GM12872 (cell line): ENCODE results near the gene IKBKG.

ENCODE experiments used
- CTCF ChIP-seq: IDR thresholded peaks from 3 replicates; pipeline ENCODE4 v1.5.1; 2011; ENCODE audit warnings: low read depth, mild to moderate bottlenecking, low read length, moderate library complexity; ENCODE audit not compliant: insufficient read depth

IKBKG gene

GRCh38 chrX:154541896-154542722 lies 5.3 kb upstream of the IKBKG start:
- no peak for TF ChIP-seq CTCF

DNA sequence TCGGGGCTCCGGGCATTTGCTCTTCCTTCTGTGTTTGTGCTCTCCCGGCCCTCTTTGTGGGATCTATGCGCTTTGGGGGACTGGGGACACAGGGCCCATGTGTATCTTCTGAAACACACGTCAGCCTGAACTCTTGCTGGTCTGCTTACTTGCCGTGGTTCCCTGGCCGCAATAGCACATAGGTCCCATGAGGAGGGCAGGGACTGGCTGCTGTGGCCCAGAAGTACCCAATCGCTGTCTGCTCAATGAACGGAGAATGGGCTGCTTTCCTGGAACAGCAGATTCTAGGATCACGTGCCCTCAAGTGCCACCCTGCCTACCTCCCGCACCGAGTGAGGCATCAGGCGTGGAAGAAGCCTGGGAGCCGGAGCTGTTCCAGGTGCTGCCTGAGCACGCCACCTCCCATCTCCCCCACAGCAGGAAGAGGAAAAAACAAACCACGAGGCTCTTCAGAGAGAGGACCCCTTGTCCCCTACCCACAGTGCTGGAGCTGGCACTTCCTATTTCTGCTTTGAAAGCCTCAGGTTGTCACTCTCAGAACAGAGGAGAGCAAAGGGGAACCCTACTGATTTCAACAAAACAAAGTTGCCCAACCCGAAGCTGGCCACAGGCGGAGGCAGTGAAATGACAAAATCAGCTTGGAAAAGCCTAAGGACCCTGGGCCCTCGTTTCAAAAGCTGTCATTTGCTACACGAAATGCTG lies 4.5 kb upstream of the IKBKG start:
- TF ChIP-seq CTCF, result no peak

DNA sequence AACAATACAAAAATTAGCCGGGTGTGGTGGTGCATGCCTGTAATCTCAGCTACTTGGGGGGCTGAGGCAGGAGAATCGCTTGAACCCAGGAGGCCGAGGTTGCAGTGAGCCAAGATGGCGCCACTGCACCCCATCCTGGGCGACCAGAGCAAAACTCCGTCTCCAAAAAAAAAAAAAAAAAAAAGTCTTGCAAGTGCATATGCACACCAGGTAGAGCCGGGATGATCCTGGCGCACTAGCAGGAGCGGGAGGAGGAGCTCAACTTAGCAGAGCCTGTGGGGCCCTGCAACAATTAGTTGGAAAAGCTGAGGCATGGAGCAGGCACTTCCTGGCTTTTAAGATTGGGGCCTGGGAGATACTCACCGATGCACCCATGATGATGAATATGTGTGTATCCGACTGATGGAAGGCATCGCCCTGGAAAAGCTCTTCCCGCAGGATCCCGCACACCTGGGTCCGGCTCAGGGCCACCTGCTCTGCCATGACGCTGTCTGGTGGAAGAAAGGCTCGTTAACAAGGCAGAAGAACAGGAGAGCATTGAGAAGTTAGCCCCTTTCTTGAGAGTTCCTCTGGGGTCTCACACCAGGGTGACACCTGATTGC lies 1.6 kb upstream of the IKBKG start:
- TF ChIP-seq CTCF, result no peak

DNA sequence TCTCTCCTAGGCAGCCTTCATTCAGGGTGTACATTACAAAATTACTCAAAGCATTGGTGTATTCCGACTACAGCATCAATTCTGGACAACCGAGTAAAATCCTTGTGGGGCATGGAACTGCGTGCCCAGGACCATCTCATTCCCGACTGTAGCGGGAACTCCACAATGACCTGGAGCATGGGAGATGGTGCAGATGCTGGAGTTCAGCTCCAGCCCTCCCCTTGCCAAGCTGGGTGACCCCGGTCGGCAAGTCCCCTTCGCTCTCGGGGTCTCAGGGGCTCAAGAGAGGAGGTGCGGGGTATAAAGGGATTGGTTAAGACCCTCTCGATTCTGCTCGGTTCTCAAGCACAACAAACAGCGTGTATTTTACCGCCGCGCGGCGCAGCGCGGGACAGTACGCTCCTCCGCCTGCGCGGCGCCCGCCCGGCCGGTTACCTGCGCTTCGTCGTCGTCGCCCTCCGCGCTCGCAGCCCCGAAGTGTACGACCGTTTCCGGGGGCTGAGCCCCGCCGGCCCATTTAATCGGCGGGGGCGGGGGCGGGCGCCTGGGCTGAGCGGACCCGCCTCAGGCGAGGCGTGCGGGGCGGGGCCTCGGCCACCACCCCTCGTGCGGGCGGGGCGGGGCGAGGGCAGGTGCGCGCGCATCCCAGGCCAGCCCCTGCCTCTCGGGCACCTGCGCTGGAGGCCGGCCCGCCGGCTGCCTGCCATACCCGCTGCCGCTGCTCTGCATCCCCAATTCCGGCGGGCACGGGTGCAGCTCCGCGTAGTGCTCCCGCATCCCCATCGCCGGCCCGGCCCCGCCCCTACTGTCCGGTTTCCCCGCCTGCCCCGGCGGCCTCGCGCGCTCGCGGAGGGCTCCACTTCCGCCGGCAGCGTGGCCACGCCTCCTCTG lies 821 bp upstream of the IKBKG start, which contains the start of gene G6PD:
Gene G6PD (minus strand): TSS at position 493 of the 891 bp plus-strand sequence. CDS start 691 bp downstream, outside the sequence.
- no peak for TF ChIP-seq CTCF

- no peak for TF ChIP-seq CTCF
Measured at GRCh38 chrX:154548028-154548316, 552 bp downstream of the IKBKG start.

DNA sequence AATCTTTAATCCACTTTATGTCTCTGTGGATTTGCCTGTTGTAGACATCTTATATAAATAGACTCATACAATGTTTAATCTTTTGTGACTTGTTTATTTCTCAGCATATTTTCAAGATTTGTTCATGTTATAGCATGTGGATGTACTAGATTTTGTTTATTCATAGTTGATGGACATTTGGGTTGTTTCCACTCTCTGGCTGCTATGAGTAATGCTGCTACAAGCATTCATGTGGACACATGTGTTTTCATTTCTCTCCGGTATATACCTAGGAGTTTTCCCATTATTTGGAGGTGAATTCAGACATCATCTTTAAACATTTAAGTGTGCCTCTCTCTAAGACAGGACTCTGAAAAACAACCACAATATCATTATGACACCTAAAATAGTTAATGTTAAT lies 2.3 kb downstream of the IKBKG start:
- no peak for TF ChIP-seq CTCF
